ENCODE data around the gene CWC27. TPM values are rescaled to one million over a fixed set of nuclear protein-coding genes. Genes with fewer than 3 reads are reported as not detected.

CWC27 gene
- polyA plus RNA-seq, 1 experiment = 39.5 TPM

- Histone ChIP-seq H3K27me3 (ENCODE audit: control insufficient read depth, insufficient read depth, low read length) (no peaks in the 10 kb centered on the region), H3K9me3 (ENCODE audit: control insufficient read depth, insufficient read depth, low read length) (no peaks in the 10 kb centered on the region), H3K4me3 (ENCODE audit: low read depth, low read length) (no peak overlapping the region), H3K27ac (ENCODE audit: low read depth, low read length) (no peak overlapping the region)
- no peak for TF ChIP-seq CTCF (IDR thresholded peaks at IDR 0.05; ENCODE audit: low read depth, low read length)
- no peak for DNase-seq (ENCODE audit: low read depth, low spot score)
- CTCF ChIA-PET = interaction anchor here (1.0 to 1.2 kb wide), 2 partner anchors 86 to 204 kb away, joined by 3 read pairs; no protein-coding TSS in a partner anchor
- POLR2A ChIA-PET = no interaction called here
These were observed 246.0 kb downstream of the CWC27 start for GRCh38 chr5:65014769-65015168.

GRCh38 chr5:65015767-65016166, 247.0 kb downstream of the CWC27 start:
- Histone ChIP-seq H3K27me3 (ENCODE audit: control insufficient read depth, insufficient read depth, low read length) (no peaks in the 10 kb centered on the region), H3K4me3 (ENCODE audit: low read depth, low read length) (no peak overlapping the region), H3K9me3 (ENCODE audit: control insufficient read depth, insufficient read depth, low read length) (no peaks in the 10 kb centered on the region), H3K27ac (ENCODE audit: low read depth, low read length) (no peak overlapping the region)
- POLR2A ChIA-PET = no interaction called here
- no peak for TF ChIP-seq CTCF (IDR thresholded peaks at IDR 0.05; ENCODE audit: low read depth, low read length)
- no peak for DNase-seq (ENCODE audit: low read depth, low spot score)
- CTCF ChIA-PET = interaction anchor here (1.0 kb wide), 1 partner anchor 468 kb away, joined by 3 read pairs; no protein-coding TSS in a partner anchor

- Histone ChIP-seq H3K27me3 (ENCODE audit: control insufficient read depth, insufficient read depth, low read length) (no peaks in the 10 kb centered on the region), H3K9me3 (ENCODE audit: control insufficient read depth, insufficient read depth, low read length) (no peaks in the 10 kb centered on the region), H3K27ac (ENCODE audit: low read depth, low read length) (no peak overlapping the region), H3K4me3 (ENCODE audit: low read depth, low read length) (no peak overlapping the region)
- CTCF ChIA-PET = no interaction called here
- POLR2A ChIA-PET = no interaction called here
- no peak for DNase-seq (ENCODE audit: low read depth, low spot score)
- no peak for TF ChIP-seq CTCF (IDR thresholded peaks at IDR 0.05; ENCODE audit: low read depth, low read length)
These were observed 248.9 kb downstream of the CWC27 start for GRCh38 chr5:65017636-65018035.

GRCh38 chr5:65018763-65019162, 250.0 kb downstream of the CWC27 start:
- Histone ChIP-seq H3K9me3 (ENCODE audit: control insufficient read depth, insufficient read depth, low read length) (no peaks in the 10 kb centered on the region), H3K27ac (ENCODE audit: low read depth, low read length) (no peak overlapping the region), H3K4me3 (ENCODE audit: low read depth, low read length) (no peak overlapping the region), H3K27me3 (ENCODE audit: control insufficient read depth, insufficient read depth, low read length) (no peaks in the 10 kb centered on the region)
- ChIA-PET CTCF (no interaction called here), POLR2A (no interaction called here)
- DNase-seq (ENCODE audit: low read depth, low spot score) = no peak
- TF ChIP-seq CTCF (IDR thresholded peaks at IDR 0.05; ENCODE audit: low read depth, low read length) = no peak

GRCh38 chr5:65020492-65020891, 251.8 kb downstream of the CWC27 start:
- Histone ChIP-seq H3K9me3 (ENCODE audit: control insufficient read depth, insufficient read depth, low read length) (no peaks in the 10 kb centered on the region), H3K27ac (ENCODE audit: low read depth, low read length) (no peak overlapping the region), H3K4me3 (ENCODE audit: low read depth, low read length) (no peak overlapping the region), H3K27me3 (ENCODE audit: control insufficient read depth, insufficient read depth, low read length) (no peaks in the 10 kb centered on the region)
- POLR2A ChIA-PET = no interaction called here
- no peak for DNase-seq (ENCODE audit: low read depth, low spot score)
- no peak for TF ChIP-seq CTCF (IDR thresholded peaks at IDR 0.05; ENCODE audit: low read depth, low read length)
- CTCF ChIA-PET = interaction anchor here (1.4 kb wide), 1 partner anchor 463 kb away, joined by 3 read pairs; no protein-coding TSS in a partner anchor

Data from AG04450 (cell line).